ENCODE results near the gene ZNF367.

The ZNF367 gene

GRCh38 chr9:96338299-96338698 lies 79.9 kb downstream of the ZNF367 start:
- Mint-ChIP-seq H3K9me3 (no peaks in the 10 kb centered on the region), H3K4me1 (ENCODE audit: low read depth) (peaks cover 8% of the 10 kb centered on the region), H3K27me3 (no peaks in the 10 kb centered on the region), H3K36me3 (ENCODE audit: low read depth) (no peaks in the 10 kb centered on the region), H3K4me3 (no peak overlapping the region), H3K27ac (no peak overlapping the region)
